ENCODE data around the gene RFX3.

Gene RFX3

GRCh38 chr9:3444016-3444415 lies 81.8 kb downstream of the RFX3 start:
- Histone ChIP-seq H3K9me3 (no peaks in the 10 kb centered on the region), H3K4me3 (ENCODE audit: low read depth, low read length) (no peak overlapping the region), H3K36me3 (no peaks in the 10 kb centered on the region), H3K4me1 (no peaks in the 10 kb centered on the region; the same call in 1 of the 2 replicates), H3K27me3 (no peaks in the 10 kb centered on the region)
- no peak for DNase-seq
- no peak for TF ChIP-seq CTCF (IDR thresholded peaks at IDR 0.05; ENCODE audit: low read depth, low read length)

- Histone ChIP-seq H3K27me3 (no peaks in the 10 kb centered on the region), H3K9me3 (no peaks in the 10 kb centered on the region), H3K36me3 (no peaks in the 10 kb centered on the region), H3K4me3 (ENCODE audit: low read depth, low read length) (no peak overlapping the region), H3K4me1 (peaks cover 10% of the 10 kb centered on the region; the same call in 1 of the 2 replicates)
- peak; percentile 57 for DNase-seq
- TF ChIP-seq CTCF (IDR thresholded peaks at IDR 0.05; ENCODE audit: low read depth, low read length) = peak; percentile 80
Measured at GRCh38 chr9:3441197-3441816, 84.5 kb downstream of the RFX3 start.

GRCh38 chr9:3436629-3437420 lies 89.0 kb downstream of the RFX3 start:
- Histone ChIP-seq H3K9me3 (no peaks in the 10 kb centered on the region), H3K4me3 (ENCODE audit: low read depth, low read length) (no peak overlapping the region), H3K4me1 (peaks cover 18% of the 10 kb centered on the region), H3K36me3 (no peaks in the 10 kb centered on the region), H3K27me3 (no peaks in the 10 kb centered on the region)
- no peak for TF ChIP-seq CTCF (IDR thresholded peaks at IDR 0.05; ENCODE audit: low read depth, low read length)
- peak; percentile 20 for DNase-seq

- H3K4me1 ChIP-seq = peaks cover 18% of the 10 kb centered on the region
- TF ChIP-seq CTCF (IDR thresholded peaks at IDR 0.05; ENCODE audit: low read depth, low read length) = no peak
- no peak overlapping the region for H3K4me3 ChIP-seq (ENCODE audit: low read depth, low read length)
- no peaks in the 10 kb centered on the region for H3K27me3 ChIP-seq
- H3K9me3 ChIP-seq = no peaks in the 10 kb centered on the region
- H3K36me3 ChIP-seq = no peaks in the 10 kb centered on the region
- DNase-seq = peak; percentile 28
Measured at GRCh38 chr9:3435732-3436131, 90.1 kb downstream of the RFX3 start.

- Histone ChIP-seq H3K4me1 (peaks cover 23% of the 10 kb centered on the region), H3K27me3 (no peaks in the 10 kb centered on the region), H3K4me3 (ENCODE audit: low read depth, low read length) (no peak overlapping the region), H3K36me3 (no peaks in the 10 kb centered on the region), H3K9me3 (no peaks in the 10 kb centered on the region)
- no peak for TF ChIP-seq CTCF (IDR thresholded peaks at IDR 0.05; ENCODE audit: low read depth, low read length)
- DNase-seq = no peak
Measured at GRCh38 chr9:3434594-3434993, 91.2 kb downstream of the RFX3 start.

GRCh38 chr9:3433754-3434153 lies 92.0 kb downstream of the RFX3 start:
- H3K9me3 ChIP-seq = no peaks in the 10 kb centered on the region
- no peaks in the 10 kb centered on the region for H3K27me3 ChIP-seq
- no peak for DNase-seq

More at GRCh38 chr9:3433754-3434153, 92.0 kb downstream of the RFX3 start:
- Histone ChIP-seq H3K36me3 (no peaks in the 10 kb centered on the region), H3K4me3 (ENCODE audit: low read depth, low read length) (no peak overlapping the region), H3K4me1 (peaks cover 26% of the 10 kb centered on the region)
- TF ChIP-seq CTCF (IDR thresholded peaks at IDR 0.05; ENCODE audit: low read depth, low read length) = no peak

Measured in BE2C (cell line).